Measurements from ENCODE around the gene CLIC5.

CLIC5 gene

GRCh38 chr6:45836438-45836824 lies 179.2 kb downstream of the CLIC5 start:
- no peak for DNase-seq

GRCh38 chr6:45835721-45836437 lies 179.8 kb downstream of the CLIC5 start:
- DNase-seq = no peak

- DNase-seq = no peak
These were observed 183.6 kb downstream of the CLIC5 start for GRCh38 chr6:45832063-45832462.

Data from NCI-H1105 treated with DMSO at 0.1 percent for 48 hours (cell line).